Measurements from ENCODE around the gene ITGAV.

The ITGAV gene

DNA sequence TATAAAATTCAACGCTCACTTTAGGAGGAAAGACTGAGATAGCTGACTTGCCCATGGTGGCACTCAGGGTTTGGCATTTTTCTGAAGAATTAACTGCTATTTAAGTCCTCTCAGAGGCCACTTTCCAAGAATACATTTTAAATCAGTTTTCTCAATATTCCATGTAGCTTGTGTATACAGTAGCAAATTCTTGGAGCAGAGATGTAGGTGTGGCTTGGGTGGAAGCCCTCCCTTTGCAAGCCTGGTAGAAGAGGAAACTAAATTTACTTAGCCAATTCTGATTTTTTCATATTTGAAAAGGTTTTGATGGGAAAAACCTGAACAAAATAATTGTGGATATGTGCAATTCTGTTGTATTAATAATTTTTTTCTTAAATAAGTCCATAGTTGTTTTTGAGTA, 14.0 kb upstream of the ITGAV start:
- DNase-seq: no peak

DNA sequence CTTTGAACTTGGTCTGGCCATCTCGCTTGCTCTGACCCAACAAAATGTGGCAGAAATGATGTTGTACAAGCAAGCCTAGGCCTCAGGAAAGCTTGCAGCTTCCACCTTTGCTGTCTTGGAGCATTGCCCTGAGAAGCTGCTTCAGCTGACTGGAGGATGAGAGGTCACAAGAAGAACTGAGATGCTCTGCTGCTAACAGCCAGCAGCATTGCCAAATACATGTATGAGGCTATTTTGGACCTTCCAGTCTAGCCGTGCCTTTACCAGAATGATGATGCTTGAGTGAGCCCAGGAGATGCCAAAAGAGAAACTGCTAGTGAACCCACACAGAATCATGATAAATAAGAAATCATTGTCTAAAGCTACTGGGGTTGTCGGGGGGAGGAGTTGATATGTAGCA, 13.2 kb upstream of the ITGAV start:
- DNase-seq: no peak

DNA sequence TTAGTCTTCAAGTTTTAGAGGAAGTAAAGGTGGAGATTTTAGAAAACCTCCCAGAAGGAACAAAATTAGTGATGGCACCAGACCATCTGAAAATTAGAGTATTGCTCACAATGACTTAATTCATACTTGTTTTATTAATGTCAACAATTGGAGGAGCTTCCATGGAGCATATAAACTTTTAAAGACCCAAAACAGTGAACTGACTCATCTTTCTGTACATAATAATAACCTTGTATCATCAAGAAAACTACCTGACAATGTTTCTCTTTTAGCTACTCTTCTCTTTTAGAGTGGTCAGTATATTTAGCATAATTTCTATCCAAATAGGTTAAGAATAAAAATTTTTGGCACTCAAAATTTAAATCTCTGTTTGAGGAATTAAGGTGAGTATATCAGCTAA, 7.2 kb upstream of the ITGAV start:
- DNase-seq: no peak

DNA sequence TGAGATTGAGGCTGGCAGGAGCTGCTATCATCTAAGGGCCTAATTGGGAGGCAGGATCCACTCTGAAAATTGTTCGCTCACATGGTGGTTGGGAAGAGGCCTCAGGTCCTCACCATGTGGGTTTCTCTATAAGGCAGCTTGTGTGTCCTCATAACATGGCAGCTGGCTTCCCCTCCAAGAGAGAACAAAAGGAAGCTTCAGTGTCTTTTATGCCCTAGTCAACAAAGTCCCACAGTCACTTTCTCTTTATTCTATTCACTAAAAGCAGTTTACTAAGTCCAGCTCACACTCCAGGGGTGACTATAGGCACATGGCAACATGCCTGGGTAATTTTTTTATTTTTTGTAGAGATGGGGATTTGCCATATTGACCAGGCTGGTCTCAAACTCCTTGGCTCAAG, 5.8 kb upstream of the ITGAV start:
- no peak for DNase-seq

DNA sequence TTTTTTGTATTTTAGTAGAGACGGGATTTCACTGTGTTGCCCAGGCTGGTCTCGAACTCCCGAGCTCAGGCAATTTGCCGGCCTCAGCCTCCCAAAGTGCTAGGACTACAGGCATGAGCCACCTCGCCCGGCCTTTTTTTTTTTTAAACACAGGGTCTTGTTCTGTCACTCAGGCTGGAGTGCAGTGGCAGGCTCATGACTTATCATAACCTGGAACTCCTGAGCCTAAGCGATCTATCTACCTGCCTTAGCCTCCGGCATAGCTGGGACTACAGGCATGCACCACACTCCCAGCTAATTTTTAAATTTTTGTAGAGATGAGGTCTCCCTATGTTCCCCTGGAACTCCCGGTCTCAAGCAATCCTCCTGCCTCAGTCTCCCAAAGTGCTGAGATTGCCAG, 1.4 kb upstream of the ITGAV start:
- DNase-seq: no peak

DNA sequence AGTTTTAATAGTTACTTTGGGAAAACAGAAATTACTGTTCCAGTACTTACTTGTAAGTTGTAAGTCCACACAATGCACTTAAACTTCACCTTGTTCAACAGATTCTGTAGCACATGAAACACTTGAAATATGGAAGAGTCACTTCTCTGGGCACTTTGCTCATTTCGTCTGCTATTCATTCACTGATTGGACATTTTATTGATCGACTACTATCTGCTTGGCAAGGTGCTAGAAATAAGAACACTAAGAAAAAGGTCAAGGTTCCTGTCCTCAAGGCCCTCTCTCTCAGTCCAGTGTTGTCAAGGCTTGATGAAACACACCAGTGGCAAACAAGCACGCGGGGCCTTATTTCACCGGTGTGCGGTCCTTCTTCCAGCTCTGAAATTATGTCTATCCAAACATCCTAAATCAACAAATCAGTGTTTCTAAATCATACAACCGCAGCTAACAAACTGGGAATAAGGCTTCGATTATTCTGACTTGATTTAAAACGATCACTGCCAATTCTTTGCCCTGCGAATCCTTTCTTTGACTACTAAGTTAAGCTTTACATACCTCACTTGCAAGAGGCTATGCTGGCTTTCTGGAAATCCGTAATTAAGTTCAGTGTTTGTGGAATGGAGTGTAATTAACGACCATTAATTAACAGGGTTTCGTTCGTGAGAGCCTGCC, 780 bp upstream of the ITGAV start:
- no peak for DNase-seq

DNA sequence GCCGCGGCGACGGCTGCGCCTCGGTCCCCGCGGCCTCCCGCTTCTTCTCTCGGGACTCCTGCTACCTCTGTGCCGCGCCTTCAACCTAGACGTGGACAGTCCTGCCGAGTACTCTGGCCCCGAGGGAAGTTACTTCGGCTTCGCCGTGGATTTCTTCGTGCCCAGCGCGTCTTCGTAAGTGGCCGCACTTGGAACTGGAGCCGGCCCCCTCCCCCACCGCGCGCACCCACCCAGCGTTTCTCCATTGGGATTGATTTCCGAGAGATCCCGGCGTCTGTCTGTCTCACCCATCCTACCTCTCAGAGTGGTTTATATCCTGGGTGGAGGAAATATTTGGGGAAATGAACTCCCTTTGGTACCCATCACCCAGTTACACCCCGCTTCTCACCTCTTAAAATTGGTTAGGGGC, 498 bp downstream of the ITGAV start:
- DNase-seq: peak; percentile 76

DNA sequence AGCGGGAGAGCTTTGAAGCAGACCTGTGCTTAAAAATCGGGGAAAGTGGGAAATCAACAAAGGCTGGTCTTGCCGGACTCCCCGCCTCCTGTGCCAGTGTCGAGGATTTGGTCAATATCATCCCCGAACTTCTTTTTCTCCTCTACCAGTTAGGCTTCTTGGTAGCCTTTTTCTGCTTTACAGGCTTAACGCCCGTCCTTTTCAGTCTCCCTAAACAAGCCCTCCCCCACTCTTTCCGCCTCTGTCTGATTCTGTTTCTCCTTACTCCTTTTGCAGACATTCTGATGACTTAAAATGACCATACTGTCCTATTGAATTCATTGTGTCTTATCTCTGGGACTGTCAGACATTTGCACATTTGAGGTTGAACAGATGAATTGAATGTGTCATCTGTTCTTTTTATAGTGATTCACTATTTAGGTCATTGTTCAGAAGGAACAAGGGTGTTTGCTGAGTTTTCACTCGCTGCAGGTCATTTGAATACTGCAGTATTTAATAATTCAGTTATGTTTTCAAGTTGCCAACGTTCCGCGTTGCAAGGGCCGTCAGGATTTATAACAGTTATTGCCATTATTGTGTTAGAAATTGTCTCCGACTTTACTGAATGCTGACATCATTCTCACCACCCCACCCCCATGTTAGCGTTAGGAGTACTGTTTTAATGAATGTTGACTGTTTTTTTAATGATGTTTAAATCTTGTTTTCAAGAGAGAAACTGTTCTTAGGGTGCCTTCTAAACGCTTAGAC, 1.1 kb downstream of the ITGAV start:
- peak; percentile 90 for DNase-seq

DNA sequence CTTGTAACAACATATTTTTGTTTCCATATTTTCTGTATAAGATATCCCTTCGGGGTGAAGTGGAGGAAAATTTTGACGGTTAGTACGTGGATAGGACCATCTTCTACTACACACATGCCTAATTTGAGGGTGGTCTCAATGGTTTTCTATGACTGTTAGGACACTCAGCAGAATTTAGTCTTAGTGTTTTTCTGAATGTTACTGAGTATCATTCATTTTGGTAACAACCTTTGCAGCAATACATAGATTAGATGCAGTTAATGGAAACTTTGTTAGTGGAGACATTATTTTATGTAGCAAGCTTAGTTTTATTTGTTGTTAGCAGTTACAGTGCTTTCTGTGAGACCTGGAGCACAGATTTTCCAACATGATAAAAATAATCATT, 1.6 kb downstream of the ITGAV start:
- DNase-seq: no peak

DNA sequence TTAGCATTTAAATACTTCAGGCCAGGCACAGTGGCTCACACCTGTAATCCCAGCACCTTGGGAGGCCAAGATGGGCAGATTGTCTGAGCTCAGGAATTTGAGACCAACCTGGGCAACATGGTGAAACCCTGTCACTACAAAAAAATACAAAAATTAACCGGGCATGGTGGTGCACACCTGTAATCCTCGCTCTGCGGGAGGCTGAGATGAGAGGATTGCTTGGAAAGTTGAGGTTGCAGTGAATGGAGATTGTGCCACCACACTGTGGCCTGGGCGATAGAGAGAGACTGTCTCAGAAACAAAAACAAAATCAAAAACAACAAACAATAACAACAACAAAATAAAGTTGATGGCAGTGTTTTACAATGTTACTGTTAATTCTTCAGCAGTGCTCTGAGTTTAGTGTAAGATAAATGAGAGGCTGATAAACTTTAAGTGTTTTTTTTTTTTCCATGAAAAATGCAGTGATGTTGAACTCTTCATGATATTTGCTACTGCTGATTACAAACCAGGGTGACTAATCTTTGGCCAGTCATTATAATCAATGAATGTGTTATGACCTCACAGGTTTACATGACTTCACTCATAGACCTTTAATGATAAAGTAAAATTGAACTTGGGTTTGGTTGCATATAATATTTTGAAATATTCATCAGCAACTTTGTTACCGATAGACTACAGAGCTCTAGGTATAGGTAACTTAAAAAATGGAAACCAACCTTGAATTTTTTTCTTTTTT, 2.5 kb downstream of the ITGAV start:
- DNase-seq: no peak

DNA sequence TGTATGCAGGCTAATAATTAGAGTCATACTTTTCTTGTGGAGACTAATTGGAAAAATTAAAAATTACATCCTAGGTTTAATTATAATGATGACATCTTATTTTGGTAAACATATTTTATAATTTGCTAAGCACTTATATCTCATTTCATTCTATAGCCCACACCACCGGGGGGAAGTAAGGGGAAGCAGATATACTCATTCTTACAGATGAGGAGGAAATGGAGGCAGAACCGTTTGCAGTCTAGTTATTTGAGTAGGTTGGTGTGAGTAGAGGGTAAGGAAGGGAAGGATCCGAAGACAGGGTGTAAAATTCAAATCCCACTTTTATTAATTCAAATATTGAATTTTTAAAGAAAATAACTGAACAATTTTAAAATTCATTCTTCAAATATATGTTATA, 3.7 kb downstream of the ITGAV start:
- no peak for DNase-seq

DNA sequence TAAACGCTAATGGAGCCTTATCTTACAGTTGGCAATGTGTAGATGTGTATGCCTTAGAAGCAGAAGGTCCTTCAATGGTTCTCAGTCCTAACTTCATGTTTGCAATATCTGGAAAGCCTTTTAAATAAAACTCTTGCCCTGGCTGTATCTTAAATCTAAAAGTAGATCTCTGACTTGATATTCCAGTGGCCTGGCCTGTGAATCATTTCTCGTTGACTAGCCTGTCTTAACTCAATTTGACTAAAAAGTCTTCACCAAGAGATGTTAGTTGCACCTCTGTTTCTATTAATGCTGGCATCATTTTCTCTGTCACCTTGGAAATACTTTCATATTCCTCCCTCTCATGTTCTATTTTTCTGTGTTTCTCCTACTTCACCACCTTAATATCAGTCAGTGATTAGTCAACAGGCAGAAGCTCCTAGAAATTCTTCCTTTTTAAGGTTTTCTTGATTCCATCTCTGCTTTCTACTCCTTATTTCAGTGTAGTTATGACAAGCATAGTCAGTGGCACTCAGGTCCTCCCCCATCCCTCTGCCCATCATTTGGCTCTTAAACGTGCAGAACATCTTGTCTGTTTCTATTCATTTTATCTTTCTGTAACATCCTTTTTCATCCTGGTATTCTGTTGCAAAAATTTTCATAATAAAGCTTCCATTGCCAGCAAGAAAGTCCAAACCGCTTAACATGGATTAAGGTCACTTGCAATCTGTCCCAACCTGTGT, 4.3 kb downstream of the ITGAV start:
- no peak for DNase-seq

DNA sequence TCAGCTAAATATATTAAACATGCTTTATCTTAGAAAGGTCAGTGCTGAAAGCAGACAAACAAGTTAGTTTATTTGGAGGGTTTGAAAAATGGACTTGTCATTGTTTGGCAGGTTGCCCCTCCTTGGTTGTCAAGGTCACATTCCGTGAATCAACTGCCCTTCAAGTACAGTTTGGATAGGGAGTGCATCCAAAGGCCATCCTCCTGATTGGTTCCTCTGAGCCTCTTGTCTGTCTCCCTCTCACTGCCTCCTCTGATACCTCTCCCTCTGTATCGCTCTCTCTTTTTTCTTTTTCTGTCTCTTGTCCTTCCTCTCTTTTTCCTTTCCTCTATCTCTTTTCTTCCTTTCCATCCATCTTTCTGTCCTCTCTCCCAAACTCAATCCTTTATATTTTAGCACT, 5.4 kb downstream of the ITGAV start:
- peak; percentile 21 for DNase-seq

DNA sequence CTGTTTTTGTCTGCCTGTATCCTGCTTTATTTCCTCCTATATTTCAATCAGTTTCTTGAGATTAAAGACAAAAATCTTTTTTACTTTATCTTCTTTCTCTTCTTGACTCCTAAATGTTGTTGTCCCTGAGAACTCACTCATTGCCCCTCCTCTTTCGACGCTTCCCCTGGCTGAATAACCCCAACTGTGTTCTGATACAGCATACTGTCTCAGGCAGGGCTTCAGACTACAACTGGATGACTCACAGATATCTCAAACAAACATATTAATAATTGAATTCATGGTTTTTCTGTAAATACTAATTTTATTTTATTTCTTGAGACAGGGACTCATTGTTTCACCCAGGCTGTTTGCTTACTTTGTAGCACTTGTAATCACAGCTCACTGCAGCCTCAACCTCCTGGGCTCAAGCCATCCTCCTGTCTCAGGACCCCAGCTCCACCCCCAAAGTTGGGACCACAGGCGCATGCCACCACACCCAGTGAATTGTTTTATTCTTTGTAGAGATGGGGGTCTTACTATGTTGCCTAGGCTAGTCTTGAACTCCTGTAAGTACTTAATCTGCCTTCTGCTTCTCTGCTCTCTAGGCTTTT, 9.4 kb downstream of the ITGAV start:
- no peak for DNase-seq

DNA sequence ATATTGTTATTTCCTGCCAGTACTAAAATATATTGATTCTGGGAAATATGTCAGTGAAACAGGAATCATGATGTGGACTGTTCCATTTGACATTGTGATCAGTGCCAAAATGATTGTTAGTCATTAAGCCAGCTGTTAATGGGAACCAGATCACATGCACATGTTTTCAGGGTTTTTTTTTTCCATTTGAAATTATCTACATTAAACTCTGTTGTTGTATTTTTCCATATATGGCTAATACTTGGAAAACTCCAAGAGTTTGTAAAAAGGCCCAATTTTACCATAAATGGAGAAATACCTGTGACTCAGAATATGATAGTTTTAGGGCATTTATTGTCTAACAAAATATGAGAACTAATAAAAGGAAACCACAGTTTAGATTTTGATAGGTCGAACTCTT, 13.4 kb downstream of the ITGAV start:
- no peak for DNase-seq

DNA sequence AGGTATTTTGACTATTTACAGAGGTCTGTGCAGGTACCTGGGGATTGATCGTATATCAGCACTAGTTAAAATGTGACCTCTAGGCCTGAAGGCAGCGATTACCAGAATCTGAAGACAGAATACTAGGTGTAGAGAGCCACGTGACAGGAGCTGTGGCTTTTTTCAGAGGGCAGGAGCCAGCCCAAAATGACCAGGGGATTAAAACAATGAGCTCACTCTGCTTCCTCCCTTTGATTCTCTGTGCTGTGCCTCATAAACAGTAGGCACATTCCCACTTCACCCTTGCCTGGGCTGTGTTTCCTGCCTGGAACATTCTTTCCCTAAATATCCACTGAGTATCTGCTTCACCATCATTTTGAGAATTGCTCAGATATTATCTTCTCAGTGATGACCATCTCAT, 15.2 kb downstream of the ITGAV start:
- DNase-seq: no peak

DNA sequence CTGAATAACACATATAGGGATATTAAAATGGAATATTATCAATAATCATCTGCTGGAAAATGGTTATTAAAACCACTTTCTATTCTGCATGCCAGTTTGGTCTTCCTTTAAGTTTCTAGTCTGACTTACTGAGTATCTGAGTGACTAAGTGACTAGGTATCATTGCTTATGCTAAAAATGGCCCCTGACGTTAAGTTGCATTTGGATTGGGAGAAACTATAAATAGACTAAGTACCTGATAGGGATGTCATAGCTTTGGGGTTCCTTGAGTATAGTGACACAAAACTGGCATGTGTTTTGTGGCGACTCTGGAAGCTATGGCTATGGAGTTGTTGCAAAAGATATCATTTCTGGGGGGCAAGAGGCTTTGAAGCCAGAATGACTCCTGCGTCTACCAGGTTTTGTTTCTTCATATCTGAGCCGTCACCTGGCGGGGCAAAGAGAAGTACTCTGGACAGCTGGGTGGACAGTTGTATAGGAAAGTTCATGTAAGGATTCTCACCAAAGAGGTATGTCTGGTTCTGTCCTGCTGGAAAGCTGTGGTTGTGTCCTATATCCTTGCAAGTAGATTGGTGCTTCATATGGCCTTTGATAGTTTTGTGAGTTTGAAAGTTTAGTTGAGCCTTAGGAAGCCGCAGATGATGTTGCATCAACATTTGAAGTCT, 17.9 kb downstream of the ITGAV start:
- DNase-seq: no peak

DNA sequence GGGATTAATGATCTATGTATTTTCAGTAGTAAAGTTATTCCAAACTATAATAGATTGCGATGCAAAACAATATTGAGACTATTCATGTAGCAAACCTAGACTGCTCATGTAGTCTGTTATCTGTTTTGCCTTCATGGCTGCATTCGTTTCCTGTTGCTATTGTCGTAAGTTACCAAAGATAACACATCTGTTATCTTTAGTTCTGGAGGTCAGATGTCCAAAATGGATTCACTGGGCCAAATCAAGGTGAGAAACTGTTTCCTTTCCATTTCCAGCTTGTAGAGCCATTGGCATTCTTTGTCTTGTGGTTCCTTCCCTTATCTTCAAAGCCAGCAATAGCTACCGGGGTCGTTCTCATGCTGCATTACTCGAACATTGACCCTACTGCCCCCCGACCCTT, 20.9 kb downstream of the ITGAV start:
- peak; percentile 8 for DNase-seq

DNA sequence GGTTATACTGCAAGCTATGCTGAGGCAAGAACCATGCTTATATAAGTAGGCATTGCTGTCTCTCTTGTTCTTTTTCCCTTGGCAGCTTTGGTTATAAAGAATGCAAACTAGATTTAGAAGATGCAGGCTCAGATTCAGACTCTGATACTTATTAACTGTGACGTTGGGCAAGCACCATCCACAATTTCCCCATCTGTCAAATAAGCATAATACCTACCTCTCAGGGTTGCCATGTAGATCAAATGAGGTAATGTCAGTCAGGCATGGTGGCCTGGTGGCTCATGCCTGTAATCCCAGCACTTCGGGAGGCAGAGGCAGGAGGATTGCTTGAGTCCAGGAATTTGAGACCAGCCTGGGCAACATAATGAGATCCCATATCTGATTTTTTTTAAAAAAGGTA, 21.7 kb downstream of the ITGAV start:
- no peak for DNase-seq

DNA sequence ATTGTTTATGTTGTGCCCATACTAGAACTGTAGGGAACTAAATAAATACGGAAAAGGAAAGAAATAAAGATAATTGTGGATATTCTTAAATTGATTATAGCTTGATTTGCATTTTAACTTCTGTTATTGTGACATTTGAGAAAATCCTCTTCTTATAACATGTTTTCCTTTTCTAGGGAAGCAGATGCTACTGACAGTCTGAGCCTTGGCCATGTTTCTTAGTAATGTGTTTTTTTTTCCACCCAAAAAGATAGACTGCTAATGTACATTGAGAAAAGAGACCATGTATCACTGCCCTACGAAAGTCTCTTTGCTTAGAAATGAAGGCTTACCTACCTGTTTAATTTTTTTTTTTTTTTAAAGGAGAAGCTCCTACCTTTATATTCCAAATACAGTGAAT, 22.2 kb downstream of the ITGAV start:
- no peak for DNase-seq

DNA sequence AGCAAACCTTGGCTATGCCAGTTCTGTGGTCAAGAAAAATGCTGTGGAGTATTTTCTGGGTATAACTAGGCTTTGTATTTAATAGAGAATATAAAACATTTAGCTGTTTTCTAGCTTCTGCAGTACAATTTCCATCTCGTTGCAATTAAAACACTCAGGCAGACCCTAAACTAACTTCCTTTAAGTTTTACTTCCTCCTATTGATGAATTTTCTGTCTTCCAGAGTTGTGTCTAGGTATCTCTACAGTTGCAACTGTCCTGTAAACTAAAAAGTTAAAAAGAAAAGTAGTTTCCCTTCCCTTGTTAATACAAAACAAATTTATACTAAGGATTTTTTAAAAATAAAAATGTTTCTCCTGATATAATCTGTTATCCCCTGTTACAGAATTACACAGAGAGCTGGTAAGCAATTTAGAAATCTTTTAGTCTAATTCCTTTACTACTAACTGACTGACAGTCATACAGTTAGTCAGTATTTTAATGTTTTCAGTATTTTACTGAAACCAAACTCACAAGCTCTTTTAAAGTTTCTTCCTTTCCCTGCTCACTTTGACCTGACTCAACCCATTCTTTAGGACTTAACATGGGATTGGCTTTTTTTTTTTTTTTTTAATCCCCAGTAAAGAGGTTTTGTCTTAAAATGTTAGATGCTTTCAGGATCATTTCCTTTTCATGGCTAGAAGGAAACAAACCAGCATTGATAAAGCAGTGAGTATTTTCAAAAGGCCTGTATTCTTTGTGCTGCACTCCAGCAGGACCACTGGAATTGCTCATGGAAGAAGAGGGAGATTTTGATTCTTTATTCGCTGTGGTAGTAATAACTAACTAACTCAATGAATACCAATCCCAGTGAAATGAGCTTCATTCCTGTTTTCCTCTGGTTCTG, 22.9 kb downstream of the ITGAV start:
- DNase-seq: peak; percentile 9

DNA sequence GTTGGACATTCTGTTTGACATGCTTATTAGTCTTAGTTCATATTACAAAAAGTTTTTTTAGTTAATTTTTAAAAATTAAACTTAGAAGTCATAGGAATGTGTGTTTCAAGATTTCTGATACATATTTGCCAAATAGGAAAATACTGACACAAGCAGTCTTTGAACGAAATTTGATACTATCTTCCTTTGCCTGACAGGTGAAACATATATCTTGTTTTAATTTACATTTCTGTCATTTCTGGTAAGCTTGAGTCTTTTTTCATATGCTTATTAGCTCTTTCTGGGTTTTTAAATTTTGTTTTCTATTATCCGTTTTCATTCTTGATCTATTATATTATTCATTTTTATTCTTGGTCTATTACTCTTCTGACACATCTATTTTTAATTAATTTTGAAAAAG, 24.5 kb downstream of the ITGAV start:
- no peak for DNase-seq
